Neural progenitor cell (in vitro differentiated cells): ENCODE results near the gene PITPNC1. TPM values are rescaled to one million over a fixed set of nuclear protein-coding genes. Genes with fewer than 3 reads are reported as not detected.

Experiments used
- DNase-seq: peaks from one replicate; pipeline ENCODE4 v3.0.0-alpha.2; 2016; ENCODE audit warnings: low spot score
- H2AFZ ChIP-seq: fragments of 200-600 bp; sonication (generic); replicated peaks from 2 replicates; pipeline ENCODE4 v1.6.1; 2016; ENCODE audit warnings: antibody characterized with exemption
- H3F3A ChIP-seq: fragments of 200-600 bp; sonication (generic); 2 replicates; pipeline ENCODE4 v1.6.1; 2016; ENCODE audit warnings: antibody characterized with exemption, low read depth
- H3K27ac ChIP-seq: fragments of 200-600 bp; sonication (generic); 2 replicates; pipeline ENCODE4 v1.5.1; 2016; ENCODE audit warnings: mild to moderate bottlenecking
- H3K27me3 ChIP-seq: fragments of 200-600 bp; sonication (generic); 2 replicates; pipeline ENCODE4 v1.6.1; 2016; ENCODE audit warnings: mild to moderate bottlenecking, moderate library complexity
- H3K36me3 ChIP-seq: fragments of 200-600 bp; sonication (generic); 2 replicates; pipeline ENCODE4 v1.5.1; 2016
- H3K4me1 ChIP-seq: fragments of 200-600 bp; sonication (generic); 2 replicates; pipeline ENCODE4 v1.6.1; 2016; ENCODE audit warnings: mixed run types
- H3K4me2 ChIP-seq: fragments of 200-600 bp; sonication (generic); 2 replicates; pipeline ENCODE4 v1.6.1; 2016
- H3K4me3 ChIP-seq: fragments of 200-600 bp; sonication (generic); 2 replicates; pipeline ENCODE4 v1.5.1; 2016
- H3K79me2 ChIP-seq: fragments of 200-600 bp; sonication (generic); 2 replicates; pipeline ENCODE4 v1.6.1; 2016; ENCODE audit warnings: low read depth
- H3K9ac ChIP-seq: fragments of 200-600 bp; sonication (generic); 2 replicates; pipeline ENCODE4 v1.6.1; 2016
- H3K9me3 ChIP-seq: fragments of 200-600 bp; sonication (generic); 2 replicates; pipeline ENCODE4 v1.5.1; 2016; ENCODE audit warnings: low read depth
- H4K20me1 ChIP-seq: fragments of 200-600 bp; sonication (generic); 2 replicates; pipeline ENCODE4 v1.6.1; 2016; ENCODE audit warnings: low read depth
- H3K27ac Mint-ChIP-seq: 3 replicates; pipeline ENCODE4 v1.8.0; 2021; ENCODE audit warnings: mixed read lengths
- H3K27me3 Mint-ChIP-seq: 2 replicates; pipeline ENCODE4 v1.8.0; 2022; ENCODE audit warnings: low read depth, mild to moderate bottlenecking, inconsistent platforms, moderate library complexity, mixed read lengths; ENCODE audit not compliant: insufficient read depth
- H3K36me3 Mint-ChIP-seq: 3 replicates; pipeline ENCODE4 v1.8.0; 2021; ENCODE audit warnings: mixed read lengths
- H3K4me1 Mint-ChIP-seq: 3 replicates; pipeline ENCODE4 v1.8.0; 2021; ENCODE audit warnings: mixed read lengths
- H3K4me3 Mint-ChIP-seq: 3 replicates; pipeline ENCODE4 v1.8.0; 2021; ENCODE audit warnings: mild to moderate bottlenecking, moderate library complexity, mixed read lengths
- H3K9me3 Mint-ChIP-seq: 3 replicates; pipeline ENCODE4 v1.8.0; 2020; ENCODE audit warnings: mixed read lengths
- CTCF ChIP-seq: fragments of 200-600 bp; sonication (generic); IDR thresholded peaks from 2 replicates; pipeline ENCODE4 v1.5.1; 2017; ENCODE audit warnings: antibody characterized with exemption, mild to moderate bottlenecking
- EZH2 ChIP-seq: fragments of 200-600 bp; sonication (generic); IDR thresholded peaks from 2 replicates; pipeline ENCODE4 v1.6.1; 2017; ENCODE audit warnings: antibody characterized with exemption, mild to moderate bottlenecking, moderate library complexity
- EZH2phosphoT487 ChIP-seq: fragments of 200-600 bp; sonication (generic); IDR thresholded peaks from 2 replicates; pipeline ENCODE4 v1.6.1; 2017; ENCODE audit warnings: antibody characterized with exemption
- total RNA-seq: library from RNA; depleted of rRNA; stranded (reverse); fragments of >200 nt; gene quantifications from 2 replicates; pipeline ENCODE4 v1.2.3, GENCODE V29; 2015; ENCODE audit warnings: low replicate concordance

PITPNC1 gene
- total RNA-seq, 1 donor from 2014 or later, result 8.1 TPM

GRCh38 chr17:67502151-67502550, 125.1 kb downstream of the PITPNC1 start:
- Histone ChIP-seq H3K36me3 (no peaks in the 10 kb centered on the region), H3K9ac (no peak overlapping the region), H3K27me3 (no peaks in the 10 kb centered on the region), H2AFZ (no peak overlapping the region), H3K27ac (no peak overlapping the region), H3K9me3 (no peaks in the 10 kb centered on the region), H3K4me1 (no peaks in the 10 kb centered on the region), H3K79me2 (no peaks in the 10 kb centered on the region), H3K4me3 (no peak overlapping the region), H4K20me1 (no peaks in the 10 kb centered on the region), H3K4me2 (no peak overlapping the region), H3F3A (peaks cover 4% of the 10 kb centered on the region)
- Mint-ChIP-seq H3K36me3 (peaks cover 3% of the 10 kb centered on the region), H3K27me3 (no peaks in the 10 kb centered on the region), H3K4me3 (no peak overlapping the region), H3K4me1 (no peaks in the 10 kb centered on the region), H3K27ac (no peak overlapping the region), H3K9me3 (peaks cover 5% of the 10 kb centered on the region)
- no peak for TF ChIP-seq EZH2
- no peak for TF ChIP-seq EZH2phosphoT487
- TF ChIP-seq CTCF, result no peak
- no peak for DNase-seq

GRCh38 chr17:67503184-67503583, 126.1 kb downstream of the PITPNC1 start:
- TF ChIP-seq EZH2phosphoT487 (no peak), CTCF (no peak), EZH2 (no peak)
- Mint-ChIP-seq H3K4me1 (no peaks in the 10 kb centered on the region), H3K4me3 (no peak overlapping the region), H3K27ac (no peak overlapping the region), H3K36me3 (peaks cover 7% of the 10 kb centered on the region), H3K9me3 (peaks cover 9% of the 10 kb centered on the region), H3K27me3 (no peaks in the 10 kb centered on the region)
- Histone ChIP-seq H3K9me3 (no peaks in the 10 kb centered on the region), H2AFZ (no peak overlapping the region), H3K36me3 (no peaks in the 10 kb centered on the region), H3K9ac (no peak overlapping the region), H3K4me2 (no peak overlapping the region), H3K79me2 (no peaks in the 10 kb centered on the region), H3K4me3 (no peak overlapping the region), H3K27me3 (no peaks in the 10 kb centered on the region), H3K27ac (no peak overlapping the region), H4K20me1 (no peaks in the 10 kb centered on the region), H3K4me1 (no peaks in the 10 kb centered on the region), H3F3A (peaks cover 4% of the 10 kb centered on the region)
- DNase-seq, result no peak

GRCh38 chr17:67503739-67504138, 126.7 kb downstream of the PITPNC1 start:
- H3K79me2 ChIP-seq, result no peaks in the 10 kb centered on the region
- H4K20me1 ChIP-seq, result no peaks in the 10 kb centered on the region
- Mint-ChIP-seq H3K4me1 (no peaks in the 10 kb centered on the region), H3K36me3 (peaks cover 7% of the 10 kb centered on the region), H3K27me3 (no peaks in the 10 kb centered on the region), H3K27ac (no peak overlapping the region), H3K4me3 (no peak overlapping the region), H3K9me3 (peaks cover 14% of the 10 kb centered on the region)
- H3K4me3 ChIP-seq, result no peak overlapping the region
- no peaks in the 10 kb centered on the region for H3K4me1 ChIP-seq
- H3K27ac ChIP-seq, result no peak overlapping the region
- no peak overlapping the region for H2AFZ ChIP-seq
- no peak overlapping the region for H3K9ac ChIP-seq
- no peak overlapping the region for H3K4me2 ChIP-seq
- H3K36me3 ChIP-seq, result no peaks in the 10 kb centered on the region
- H3K27me3 ChIP-seq, result no peaks in the 10 kb centered on the region
- no peak for TF ChIP-seq EZH2phosphoT487
- TF ChIP-seq EZH2, result no peak
- no peak for TF ChIP-seq CTCF
- H3F3A ChIP-seq, result peaks cover 4% of the 10 kb centered on the region
- H3K9me3 ChIP-seq, result no peaks in the 10 kb centered on the region
- DNase-seq, result no peak
